NCI-H774 (cell line): ENCODE data around the gene NXPH3.
"Not testable (repeated sequence)": the region's sequence is repeated elsewhere in the genome, so short reads cannot be mapped to it uniquely, and the experiment has no call there.

Experiments used
- DNase-seq: peaks from one replicate; lab custom pipeline; 2025; lab: John Stamatoyannopoulos, UW

NXPH3 gene

DNA sequence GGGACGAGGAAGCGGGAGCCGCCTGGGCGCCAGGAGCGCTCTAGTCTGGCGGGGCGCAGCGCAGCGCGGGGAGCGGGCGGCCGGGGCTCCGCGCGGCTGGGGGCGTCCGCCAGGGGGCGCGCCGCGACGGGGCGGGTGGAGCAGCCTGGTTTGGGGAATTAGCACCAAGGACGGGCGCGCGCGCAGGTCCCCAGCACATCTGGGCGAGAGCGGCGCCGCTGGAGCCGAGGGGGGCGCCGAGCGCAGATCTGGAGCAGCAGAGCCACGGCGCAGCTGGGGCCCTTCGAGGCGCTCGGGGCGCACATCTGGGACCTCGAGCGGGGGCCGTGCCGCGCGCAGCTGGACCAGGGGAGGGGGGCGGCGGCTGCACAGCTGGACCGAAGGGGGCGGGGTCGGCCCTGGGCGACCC lies at the start of gene NXPH3:
Gene NXPH3 (plus strand): TSS at position 193 of the 409 bp plus-strand sequence. CDS start 349 bp downstream, outside the sequence.
- DNase-seq, result peak; percentile 28

DNA sequence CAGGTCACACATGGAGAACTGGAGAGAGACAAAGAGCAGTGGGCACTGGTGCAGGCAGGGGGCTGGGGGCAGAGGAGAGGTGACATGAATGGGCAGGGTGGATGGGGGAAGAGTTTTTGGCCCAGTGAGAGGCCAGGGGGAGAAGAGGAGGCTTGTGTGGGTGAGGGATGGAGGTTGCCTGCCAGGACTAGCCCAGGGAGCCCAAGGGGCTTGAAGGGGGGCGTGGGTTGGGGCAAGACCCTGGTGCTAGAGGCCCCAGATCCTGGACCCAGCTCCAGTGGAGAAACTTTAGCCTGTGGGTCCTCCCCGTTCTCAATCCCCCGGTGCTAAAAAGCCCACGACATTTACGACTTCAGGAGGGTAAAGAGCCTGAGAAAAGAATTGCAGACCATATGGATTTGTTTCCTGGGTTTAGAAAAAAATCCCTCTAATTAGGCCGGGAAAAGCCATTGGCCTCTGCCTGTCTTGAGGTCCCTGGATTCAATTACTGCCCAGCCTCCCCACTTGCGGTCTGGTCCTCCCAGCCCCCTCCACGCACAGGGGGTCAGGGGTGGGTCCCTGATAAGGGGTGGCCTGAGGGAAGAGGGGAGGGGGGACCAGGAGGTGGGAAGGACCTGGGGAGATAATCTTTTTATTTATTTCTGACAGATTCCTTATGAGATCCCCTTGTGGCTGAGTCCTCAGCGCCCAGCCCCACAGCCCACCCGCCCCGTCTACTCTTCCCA lies 47.6 kb upstream of the NXPH3 start:
- DNase-seq, result no peak

DNA sequence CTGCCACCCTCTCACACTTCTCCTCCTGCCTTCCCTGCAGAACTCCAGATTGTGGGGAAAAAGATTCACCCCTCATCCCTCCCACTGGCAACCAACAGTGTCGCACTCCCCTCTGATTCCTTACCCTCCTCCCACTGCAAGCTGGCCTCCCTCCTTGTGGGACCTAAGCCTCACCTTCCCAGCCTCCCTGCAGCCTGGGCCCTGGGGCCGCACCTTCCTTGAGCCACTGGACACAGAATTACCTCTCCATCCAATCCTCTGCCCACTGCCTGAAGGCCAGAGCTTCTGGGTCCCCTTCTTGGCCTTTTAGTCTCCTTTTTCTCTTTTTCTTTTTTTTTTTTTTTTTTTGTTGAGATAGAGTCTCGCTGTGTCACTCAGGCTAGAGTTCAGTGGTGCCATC lies 46.7 kb upstream of the NXPH3 start:
- DNase-seq, result no peak

DNA sequence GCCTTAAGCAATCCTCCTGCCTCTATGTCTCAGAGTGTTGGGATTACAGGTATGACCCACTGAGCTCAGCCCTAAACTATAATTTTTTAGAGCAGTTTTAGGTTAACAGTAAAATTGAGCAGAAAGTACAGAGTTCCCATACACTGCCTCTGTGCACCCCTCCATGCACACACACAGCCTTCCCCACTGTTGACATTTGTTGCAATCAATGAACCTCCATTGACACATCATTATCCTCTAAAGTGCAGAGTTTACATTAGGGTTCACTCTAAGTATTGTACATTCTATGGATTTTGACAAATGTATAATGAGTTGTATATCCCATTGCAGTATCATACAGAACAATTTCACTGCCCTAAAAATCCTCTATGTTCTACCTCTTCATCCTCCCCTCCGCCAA lies 45.6 kb upstream of the NXPH3 start:
- no peak for DNase-seq

DNA sequence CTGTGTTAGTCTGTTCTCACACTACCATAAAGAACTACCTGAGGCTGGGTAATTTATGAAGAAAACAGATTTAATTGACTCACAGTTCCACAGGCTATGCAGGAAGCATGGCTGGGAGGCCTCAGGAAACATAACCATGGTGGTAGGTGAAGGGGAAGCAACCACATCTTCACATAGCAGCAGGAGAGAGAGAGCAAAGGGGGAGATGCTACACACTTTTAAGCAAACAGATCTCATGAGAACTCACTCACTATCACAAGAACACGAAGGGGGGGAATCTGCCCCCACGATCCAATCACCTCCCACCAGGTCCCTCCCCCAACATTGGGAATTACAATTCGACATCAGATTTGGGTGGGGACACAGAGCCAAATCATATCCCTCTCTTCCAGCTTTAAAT lies 31.8 kb upstream of the NXPH3 start:
- no peak for DNase-seq

DNA sequence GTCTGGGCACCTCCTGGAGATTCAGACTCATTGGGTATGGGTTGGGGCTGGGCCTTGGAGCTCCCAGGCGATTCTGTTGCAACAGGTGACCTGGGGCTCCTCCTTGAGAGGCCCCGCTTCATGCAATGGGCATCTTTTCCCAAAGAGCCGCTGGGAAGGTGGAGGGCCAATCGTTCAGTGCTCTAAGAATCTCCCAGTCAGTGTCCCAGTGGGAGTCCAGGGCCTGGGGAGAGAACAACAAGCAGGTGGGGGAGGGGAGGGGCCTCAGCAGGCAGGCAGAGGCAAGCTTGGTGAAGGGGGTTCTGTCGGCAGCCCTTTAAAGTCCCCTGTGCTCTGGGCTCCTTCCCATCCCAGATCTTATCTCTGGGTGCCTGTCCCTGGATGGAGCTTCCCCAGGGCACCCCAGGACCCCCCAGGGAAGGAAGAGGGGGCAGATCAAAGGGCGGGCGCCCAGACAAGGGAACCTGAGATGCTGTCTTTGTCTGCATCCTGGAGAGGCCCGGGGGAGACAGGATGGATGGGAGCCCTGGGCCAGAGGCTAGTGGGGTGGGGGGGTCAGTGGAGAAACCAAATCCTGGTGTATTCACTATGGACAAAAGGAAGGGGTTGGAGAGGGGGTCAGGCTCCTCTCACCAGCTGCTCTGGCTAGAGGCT lies 30.5 kb upstream of the NXPH3 start:
- DNase-seq, result no peak

DNA sequence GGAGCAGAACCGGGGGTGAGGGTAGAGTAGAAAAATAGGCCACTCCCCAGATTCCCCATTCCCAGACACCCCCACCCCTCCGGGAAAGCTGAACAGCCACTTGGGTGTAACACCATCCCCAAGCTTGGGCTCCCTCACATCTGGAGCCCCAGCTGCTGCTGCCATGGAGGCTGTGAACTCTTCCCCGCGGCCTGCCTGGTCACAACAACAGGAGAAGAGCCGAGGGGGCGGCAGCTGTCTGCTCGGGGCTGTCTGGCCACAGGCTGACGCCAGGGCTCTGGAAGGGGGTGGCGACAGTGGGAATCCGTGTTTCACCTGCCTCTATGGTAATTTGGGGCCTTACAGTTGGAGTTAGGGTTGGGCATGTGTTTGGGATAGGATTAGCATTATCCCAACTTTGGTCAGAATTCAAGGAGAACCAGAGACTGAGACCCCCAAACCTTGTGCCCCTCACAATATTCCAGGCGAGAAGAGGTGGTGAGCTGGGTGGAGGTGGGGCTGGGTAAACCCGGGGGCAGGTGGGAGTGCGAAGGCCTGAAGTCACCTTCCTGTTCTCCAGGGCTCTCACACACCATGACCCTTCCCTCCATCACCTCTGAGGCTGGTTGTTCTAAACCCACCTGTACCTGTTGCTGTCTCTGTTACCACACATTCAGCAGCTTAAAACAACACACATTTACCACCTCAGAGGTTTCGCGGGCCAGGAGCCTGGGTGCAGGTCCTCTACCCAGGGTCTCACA lies 29.7 kb upstream of the NXPH3 start:
- DNase-seq, result no peak

DNA sequence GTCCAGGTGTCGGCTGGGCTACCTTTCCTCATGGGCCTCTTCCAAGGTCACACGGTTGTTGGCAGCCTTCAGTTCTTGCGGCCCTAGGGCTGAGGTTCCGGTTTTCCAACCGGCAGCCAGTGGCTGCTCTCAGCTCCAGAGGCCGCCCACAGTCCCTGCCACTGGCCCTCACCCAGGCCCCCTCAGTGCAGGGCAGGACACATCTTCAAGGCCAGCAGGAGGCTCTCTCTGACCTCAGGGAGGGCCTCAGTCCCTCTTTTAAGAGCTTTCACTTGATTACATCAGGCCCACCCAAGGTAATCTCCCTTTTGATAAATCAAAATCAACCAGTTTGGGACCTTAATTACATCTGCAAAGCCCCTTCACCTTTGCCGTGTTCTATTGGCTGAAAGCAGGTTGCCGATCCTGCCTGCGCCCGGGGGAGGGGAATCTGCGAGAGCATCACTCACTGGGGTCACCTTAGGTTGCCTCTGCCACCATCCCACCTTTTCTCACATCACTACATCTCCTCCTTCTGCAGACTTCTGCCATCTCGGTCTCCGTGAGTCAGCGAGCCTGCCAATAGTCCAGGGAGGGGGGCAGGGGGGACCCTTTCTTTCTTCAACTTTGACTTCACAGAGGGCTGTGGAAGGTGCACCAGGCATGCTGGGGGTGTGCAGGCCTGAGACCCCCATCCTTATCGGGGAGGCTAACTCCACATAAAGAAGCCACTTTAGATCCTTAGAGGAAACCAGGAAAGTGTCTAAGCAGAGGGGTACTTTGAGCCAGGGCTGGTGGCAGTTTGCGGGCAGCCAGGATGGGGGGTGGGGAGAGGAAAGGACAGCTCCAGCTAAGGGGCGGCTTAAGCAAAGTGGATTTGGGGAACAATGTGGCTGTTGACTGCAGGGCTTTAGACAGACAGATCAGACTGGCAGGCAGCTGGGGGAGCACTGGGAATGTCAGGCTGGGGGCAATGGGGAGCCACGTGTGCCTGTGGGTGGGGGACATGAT lies 28.8 kb upstream of the NXPH3 start:
- no peak for DNase-seq

DNA sequence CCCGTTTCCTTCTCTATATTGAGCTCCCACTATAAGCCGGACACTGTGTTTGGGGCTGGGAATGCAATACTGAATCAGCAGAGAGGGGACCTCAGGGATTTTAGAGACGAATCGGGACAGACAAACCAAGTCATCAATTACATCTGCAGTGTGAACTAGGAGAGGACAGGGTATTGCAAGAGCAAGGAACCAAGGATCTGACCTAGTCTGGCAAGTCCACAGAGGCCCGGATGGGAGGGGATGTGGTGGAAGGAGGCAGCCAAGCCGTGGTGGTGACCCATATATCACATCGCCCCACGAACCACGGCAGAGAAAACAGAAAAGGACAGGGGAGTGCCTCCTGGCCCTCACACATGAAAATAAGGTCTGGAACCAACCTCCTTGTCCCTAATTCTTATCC lies 28.1 kb upstream of the NXPH3 start:
- no peak for DNase-seq

DNA sequence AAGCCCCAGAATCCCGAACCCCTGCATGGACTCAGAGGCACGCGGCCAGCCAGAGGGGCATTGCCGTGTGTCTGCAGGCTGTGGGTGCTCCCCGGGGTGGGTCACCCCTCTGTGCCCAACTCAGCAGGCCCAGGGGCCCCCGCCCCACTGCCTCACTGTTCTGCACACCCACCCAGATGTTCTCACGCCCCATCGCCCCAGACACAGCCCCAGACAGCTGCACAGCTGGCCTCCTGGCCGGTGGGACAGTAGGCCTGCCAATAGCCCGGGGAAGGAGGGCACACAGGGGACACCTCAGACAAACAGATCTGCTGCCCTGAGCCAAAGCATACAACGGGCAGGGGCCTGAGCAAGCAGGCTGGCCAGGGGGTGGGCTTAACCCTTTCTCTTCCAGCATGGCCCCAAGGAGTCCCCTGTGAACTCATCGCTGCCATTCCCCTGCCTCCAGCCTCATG lies 27.6 kb upstream of the NXPH3 start:
- no peak for DNase-seq

DNA sequence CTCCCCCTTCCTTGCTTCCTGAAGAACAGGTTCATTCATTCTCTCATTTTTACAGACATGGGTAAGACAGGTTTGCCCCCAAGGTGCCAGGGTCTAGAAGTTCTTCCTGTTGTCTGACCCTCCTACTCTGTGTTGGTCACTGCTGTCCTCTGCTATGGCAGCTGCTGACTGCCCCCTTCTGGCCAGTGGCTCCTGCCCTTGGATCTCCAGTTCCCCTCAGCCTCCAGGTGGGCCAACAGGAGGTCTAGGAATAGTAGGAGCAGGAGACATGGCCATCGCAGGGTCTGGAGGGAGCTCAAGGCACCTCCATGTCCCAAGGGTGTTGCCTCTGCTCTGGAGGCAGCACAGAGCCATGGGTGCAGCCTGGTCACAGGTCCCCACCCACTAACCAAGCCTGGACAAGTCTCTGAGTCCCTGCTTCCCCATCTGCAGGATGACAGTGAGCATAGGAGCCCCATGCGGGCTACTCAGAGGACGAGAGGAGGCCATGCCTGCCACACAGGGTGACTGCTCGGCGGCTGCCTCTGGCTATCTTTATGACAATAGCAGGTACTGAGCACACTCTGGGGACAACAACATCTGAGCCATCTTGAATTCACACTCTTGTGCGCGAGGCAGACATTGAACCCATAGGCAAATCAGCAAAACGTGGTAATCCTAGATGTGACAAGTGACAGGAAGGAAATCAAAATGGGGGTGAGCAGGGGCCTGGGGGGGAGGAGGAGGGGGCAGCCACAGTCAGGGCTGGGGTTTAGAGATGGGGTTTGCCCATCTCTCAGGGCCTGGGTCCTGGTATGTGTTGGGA lies 27.0 kb upstream of the NXPH3 start:
- no peak for DNase-seq

DNA sequence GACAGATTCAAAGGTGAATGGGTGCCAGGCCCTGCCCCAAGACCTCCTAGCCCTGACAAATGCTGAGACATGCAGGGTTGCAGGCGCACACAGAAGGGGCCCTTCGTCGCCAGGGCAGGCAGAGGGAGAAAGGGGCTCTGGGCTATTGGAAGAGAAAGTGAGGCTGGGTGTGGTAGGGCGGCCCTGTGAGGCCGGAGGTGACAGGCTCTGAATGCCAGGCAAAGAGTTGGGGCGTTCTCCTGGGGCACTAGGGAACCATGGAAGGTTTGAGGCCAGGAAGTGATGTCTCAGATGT lies 26.4 kb upstream of the NXPH3 start:
- no peak for DNase-seq

DNA sequence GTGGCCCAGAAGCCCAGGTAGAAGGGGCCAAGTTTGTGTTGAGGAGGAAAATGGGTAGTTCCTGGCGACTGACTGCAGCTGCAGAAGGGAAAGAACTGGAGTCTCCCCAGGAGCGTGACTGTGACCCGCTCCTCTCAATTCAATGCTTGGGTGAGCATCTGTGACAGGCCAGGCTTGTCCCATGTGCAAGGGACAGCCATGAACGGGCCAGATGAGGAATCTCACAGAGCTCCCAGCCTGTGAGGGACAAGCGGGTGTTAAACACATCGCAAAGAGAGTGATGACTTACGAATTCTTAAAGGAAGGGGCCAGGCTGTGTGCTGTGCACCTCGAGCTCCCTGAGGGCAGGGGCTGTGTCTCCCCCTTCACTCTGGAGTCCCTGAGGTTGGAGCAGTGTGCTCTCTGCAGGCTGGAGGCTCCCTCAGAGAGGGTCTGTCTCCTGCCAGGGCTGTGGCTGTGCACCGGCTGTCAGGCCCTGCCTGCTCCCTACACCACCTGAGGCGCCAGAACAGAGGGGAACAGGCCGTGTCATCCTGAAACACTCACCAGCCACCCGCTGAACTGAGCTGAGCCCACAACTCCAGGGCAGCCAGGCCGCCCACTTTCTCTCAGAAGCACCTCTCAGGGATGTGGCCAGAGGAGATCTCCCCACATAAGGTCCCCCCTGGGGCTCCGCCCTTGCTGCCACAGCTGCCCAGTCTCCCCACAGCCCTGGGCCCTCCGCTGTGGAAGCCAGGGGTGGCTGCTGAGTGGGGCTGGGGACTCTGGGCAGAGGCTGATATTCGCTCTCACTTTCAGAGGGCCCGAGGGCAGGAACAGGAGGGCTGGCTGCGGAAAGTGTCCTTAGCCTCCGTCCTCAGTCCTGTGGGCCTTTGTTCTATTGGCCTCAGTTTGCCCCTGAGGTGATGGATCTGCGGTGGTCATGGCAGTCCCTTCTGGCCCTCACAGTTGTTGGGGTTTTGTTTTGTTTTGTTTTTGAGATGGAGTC lies 25.7 kb upstream of the NXPH3 start:
- DNase-seq, result no peak

DNA sequence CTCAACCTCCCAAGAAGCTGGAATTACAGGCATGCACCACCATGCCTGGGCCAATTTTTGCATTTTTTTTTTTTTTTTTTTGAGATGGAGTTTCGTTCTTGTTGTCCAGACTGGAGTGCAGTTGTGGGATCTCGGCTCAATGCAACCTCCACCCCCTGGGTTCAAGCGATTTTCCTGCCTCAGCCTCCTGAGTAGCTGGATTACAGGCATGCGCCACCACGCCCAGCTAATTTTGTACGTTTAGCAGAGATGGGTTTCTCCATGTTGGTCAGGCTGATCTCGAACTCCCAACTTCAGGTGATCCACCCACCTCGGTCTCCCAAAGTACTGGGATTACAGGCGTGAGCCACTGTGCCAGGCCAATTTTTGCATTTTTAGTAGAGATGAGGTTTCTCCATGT lies 24.9 kb upstream of the NXPH3 start:
- DNase-seq, result not testable (repeated sequence)

DNA sequence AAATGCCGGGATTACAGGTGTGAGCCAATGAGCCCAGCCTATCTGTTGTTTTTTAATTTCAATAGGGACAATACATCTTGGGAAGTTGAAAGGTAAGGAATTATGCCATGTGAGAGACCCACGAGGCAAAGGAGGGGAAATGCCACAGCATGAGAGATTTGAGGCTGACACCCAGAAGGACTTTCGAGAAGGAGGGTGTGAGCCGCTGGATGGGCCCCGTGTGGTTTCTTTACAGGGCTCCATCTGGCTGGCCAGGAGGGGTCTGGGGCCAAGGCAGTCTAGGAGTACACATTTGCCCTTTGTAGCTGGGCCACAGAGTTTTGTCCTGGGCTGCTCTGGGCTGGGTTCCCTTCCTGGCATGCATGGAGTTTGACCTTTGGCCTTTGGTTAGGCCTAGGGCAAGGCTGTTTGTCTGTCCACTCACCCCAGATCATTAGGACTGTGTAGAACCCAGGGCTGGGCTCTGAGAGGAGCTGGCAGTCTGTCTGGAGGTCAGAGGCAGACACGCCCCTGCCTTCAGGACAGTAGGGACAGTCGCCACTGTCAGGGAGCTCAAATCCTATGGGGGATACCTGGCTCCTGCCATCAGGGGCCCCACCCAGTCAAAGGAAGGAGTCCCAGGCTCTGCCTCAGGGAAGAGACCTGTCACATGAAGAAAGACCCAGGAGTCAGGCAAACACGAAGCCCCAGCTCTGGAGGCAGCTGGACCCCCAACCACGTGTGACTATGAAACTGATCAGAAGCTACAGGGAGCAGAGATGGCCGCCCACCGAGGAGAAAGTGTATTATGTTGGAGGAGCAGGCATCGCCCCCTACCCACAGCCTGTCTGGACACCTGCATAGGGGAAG lies 24.2 kb upstream of the NXPH3 start:
- no peak for DNase-seq

DNA sequence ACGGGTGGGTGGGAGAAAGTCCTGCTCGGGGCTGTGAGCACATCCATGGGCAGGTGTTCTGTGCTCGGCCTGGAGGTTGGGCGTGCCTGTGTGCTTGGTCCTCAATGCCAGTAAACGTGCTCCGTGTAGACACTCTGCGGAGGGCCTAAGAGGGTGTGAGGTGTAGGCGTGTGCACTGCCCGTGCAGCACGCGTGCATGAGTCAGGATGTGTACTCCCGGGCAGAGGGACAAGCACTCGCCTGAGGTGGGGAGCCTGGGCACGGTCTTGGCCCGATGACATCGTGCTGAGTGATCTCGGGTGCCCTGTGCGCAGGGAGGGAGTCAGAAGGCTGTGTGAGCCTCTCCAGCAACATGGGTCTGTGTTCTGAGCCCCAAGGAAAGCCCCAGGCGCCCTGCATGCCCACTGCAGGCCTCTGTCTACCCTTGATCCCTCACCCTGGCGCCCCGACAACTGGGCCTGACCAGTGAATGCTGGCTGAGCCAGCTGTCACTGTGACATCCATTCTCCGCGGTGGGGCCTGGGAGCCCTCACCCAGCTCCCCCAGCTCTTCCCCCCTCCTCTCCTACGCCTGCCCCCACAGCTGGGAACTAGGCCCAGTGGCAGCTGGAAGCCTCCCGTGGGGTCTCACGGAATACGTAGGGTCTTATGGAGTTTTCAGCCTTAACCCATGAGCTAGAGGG lies 23.5 kb upstream of the NXPH3 start:
- DNase-seq, result no peak

DNA sequence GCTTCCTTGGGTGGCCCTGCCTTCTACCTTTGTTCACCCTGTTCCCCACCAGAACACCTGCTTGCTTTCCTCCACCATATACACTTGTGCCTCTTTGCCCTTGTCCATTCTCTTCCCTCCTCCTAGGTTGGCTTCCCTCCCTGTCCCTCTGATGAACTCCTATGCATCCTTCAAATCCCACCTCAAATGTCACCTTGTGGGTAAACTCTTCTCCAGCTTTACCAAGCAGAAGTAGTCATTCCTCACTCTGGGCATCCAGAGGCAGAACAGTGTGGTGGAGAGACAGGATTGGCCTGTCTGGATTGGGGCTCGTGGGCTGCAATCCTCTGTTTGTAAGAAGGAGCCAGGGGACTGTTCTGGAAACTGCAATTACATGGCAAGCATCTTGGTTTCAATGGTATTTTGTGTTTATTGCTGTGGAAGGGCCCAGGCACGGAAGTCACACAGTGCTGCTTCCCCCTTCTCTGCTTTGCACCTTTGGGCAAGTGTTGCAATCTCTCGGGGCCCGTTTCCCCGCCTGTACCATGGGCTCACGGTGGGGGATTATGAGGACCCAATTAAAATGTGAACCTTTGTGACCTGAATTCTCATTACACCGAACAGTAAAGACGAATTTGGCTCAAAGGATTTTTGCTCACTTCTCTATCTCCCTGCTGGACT lies 21.9 kb upstream of the NXPH3 start:
- no peak for DNase-seq
